ENCODE data around the gene SPAG4.

Gene SPAG4

GRCh38 chr20:35657271-35657670 lies 41.6 kb downstream of the SPAG4 start:
- DNase-seq (ENCODE audit: low spot score), result no peak

GRCh38 chr20:35660122-35660937 lies 44.7 kb downstream of the SPAG4 start:
- no peak for DNase-seq (ENCODE audit: low spot score)

GRCh38 chr20:35661053-35661452 lies 45.4 kb downstream of the SPAG4 start:
- peak; percentile 11 for DNase-seq (ENCODE audit: low spot score)

- no peak for DNase-seq (ENCODE audit: low spot score)
Observed at GRCh38 chr20:35661908-35662307, 46.3 kb downstream of the SPAG4 start.

- DNase-seq (ENCODE audit: low spot score), result no peak
Observed at GRCh38 chr20:35662551-35662950, 46.9 kb downstream of the SPAG4 start.

GRCh38 chr20:35663516-35664465 lies 48.2 kb downstream of the SPAG4 start:
- DNase-seq (ENCODE audit: low spot score), result peak; percentile 42

- DNase-seq (ENCODE audit: low spot score), result peak; percentile 99
Observed at GRCh38 chr20:35664466-35665206, 49.0 kb downstream of the SPAG4 start, which contains the start of the genes CPNE1 and RBM12. Gene CPNE1 (minus strand): TSS chr20:35664900. CDS start chr20:35632923, 31,977 bp downstream. Gene RBM12 (minus strand): TSS chr20:35664900. CDS start chr20:35655322, 9,578 bp downstream.

GRCh38 chr20:35665949-35666288 lies 50.3 kb downstream of the SPAG4 start:
- no peak for DNase-seq (ENCODE audit: low spot score)

- DNase-seq (ENCODE audit: low spot score), result no peak
Observed at GRCh38 chr20:35669221-35669620, 53.6 kb downstream of the SPAG4 start.

GRCh38 chr20:35669681-35670080 lies 54.1 kb downstream of the SPAG4 start:
- DNase-seq (ENCODE audit: low spot score), result no peak
